Smooth muscle cell (in vitro differentiated cells): ENCODE data around the gene NOS3. TPM values are rescaled to one million over a fixed set of nuclear protein-coding genes. Genes with fewer than 3 reads are reported as not detected.

Experiments used
- DNase-seq: peaks from one replicate; lab custom pipeline; 2025; ENCODE audit not compliant: unreplicated experiment; lab: John Stamatoyannopoulos, UW
- H2AFZ ChIP-seq: fragments of 200-600 bp; sonication (generic); 2 replicates; pipeline ENCODE4 v1.6.0; 2016; ENCODE audit warnings: antibody characterized with exemption, low read depth, mild to moderate bottlenecking
- H3F3A ChIP-seq: fragments of 200-600 bp; sonication (generic); 2 replicates; pipeline ENCODE4 v1.6.0; 2017; ENCODE audit warnings: antibody characterized with exemption, low read depth
- H3K27ac ChIP-seq: fragments of 200-600 bp; sonication (generic); 2 replicates; pipeline ENCODE4 v1.5.1; 2016; ENCODE audit warnings: low read depth, mild to moderate bottlenecking
- H3K27me3 ChIP-seq: fragments of 200-600 bp; sonication (generic); 2 replicates; pipeline ENCODE4 v1.6.1; 2016; ENCODE audit warnings: low read depth, mild to moderate bottlenecking
- H3K36me3 ChIP-seq: fragments of 200-600 bp; sonication (generic); 2 replicates; pipeline ENCODE4 v1.5.1; 2016; ENCODE audit warnings: low read depth
- H3K4me1 ChIP-seq: fragments of 200-600 bp; sonication (generic); 2 replicates; pipeline ENCODE4 v1.5.1; 2016; ENCODE audit warnings: low read depth
- H3K4me2 ChIP-seq: fragments of 200-600 bp; sonication (generic); 2 replicates; pipeline ENCODE4 v1.6.0; 2016; ENCODE audit warnings: mild to moderate bottlenecking
- H3K4me3 ChIP-seq: fragments of 200-600 bp; sonication (generic); 2 replicates; pipeline ENCODE4 v1.5.1; 2016; ENCODE audit warnings: mild to moderate bottlenecking
- H3K79me2 ChIP-seq: fragments of 200-600 bp; sonication (generic); 2 replicates; pipeline ENCODE4 v1.6.0; 2016; ENCODE audit warnings: low read depth, mild to moderate bottlenecking
- H3K9ac ChIP-seq: fragments of 200-600 bp; sonication (generic); 2 replicates; pipeline ENCODE4 v1.6.0; 2016; ENCODE audit warnings: low read depth
- H3K9me3 ChIP-seq: fragments of 200-600 bp; sonication (generic); replicated peaks from 2 replicates; pipeline ENCODE4 v1.5.1; 2016; ENCODE audit warnings: low read depth
- H4K20me1 ChIP-seq: fragments of 200-600 bp; sonication (generic); 2 replicates; pipeline ENCODE4 v1.6.0; 2016; ENCODE audit warnings: low read depth
- WGBS: methylation state at CpG from one replicate; pipeline ENCODE4 v1.1.7; 2016; ENCODE audit warnings: low lambda C conversion rate; 5-methylcytosine and 5-hydroxymethylcytosine counted together
- polyA plus RNA-seq: library from polyadenylated mRNA; unstranded; fragments of >200 nt; fragmentation: Nextera tagmentation; extraction: Ambion mirVana; gene quantifications from 2 replicates; pipeline ENCODE4 v1.2.1, GENCODE V29; 2016
- total RNA-seq: library from RNA; depleted of rRNA; stranded (reverse); fragments of >200 nt; gene quantifications from 2 replicates; pipeline ENCODE4 v1.2.3, GENCODE V29; 2014
- TF ChIP-seq, protein P1 (sequence below): fragments of 200-600 bp; sonication (generic); IDR thresholded peaks from 2 replicates; pipeline ENCODE4 v1.5.1; 2017; ENCODE audit warnings: borderline replicate concordance, mild to moderate bottlenecking, antibody characterized with exemption; ENCODE audit not compliant: insufficient read depth, poor library complexity, severe bottlenecking

Gene NOS3
- total and polyA plus RNA-seq, 2 experiments from 2014 or later: 3.4 to 11.7 TPM

DNA sequence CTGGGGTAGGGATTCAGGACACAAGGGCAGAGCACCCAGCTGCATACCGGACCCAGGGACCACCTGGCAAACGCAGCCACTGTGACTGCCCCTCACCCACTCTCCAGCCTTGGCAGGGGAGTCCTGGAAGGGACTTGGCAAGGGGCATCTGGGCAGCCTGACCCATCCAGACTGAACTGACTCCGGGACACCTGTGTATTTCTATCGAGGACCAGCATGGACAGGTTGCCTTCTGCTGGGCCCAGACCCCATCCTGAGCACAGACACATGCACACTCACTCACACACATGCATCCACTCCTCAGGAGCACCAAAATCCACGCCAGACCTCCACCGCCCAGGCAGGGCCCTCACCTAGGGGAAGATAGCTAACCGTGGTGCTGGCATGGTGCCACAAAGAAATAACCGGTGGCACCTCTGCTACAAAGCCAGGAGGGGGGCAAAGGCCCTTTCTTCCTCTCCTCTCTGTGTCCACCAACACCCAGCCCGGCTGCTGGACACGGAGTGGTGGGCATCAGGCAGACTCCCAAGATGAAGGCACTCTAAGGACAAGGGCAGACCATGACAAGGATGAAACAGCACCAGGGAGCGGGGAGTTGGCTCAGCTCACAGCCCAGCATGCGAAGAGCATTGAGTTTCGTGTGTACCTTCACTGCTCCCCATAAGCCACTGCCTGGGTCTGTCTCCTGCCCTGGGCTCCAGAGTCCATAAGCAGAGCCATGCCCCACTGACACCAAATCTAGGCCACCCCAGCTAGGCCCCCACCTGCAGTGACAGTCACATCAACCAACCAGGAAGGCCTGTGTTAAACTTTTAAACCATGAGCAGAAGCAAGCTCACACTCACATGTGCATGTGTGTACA, 48.0 kb upstream of the NOS3 start:
- Histone ChIP-seq H3K27ac (no peak overlapping the region), H2AFZ (no peak overlapping the region), H3F3A (peaks cover 3% of the 10 kb centered on the region), H3K4me2 (no peak overlapping the region), H3K27me3 (no peaks in the 10 kb centered on the region), H3K79me2 (no peaks in the 10 kb centered on the region), H3K9me3 (no peaks in the 10 kb centered on the region), H3K9ac (no peak overlapping the region), H3K4me3 (no peak overlapping the region), H3K36me3 (no peaks in the 10 kb centered on the region), H4K20me1 (no peaks in the 10 kb centered on the region), H3K4me1 (peaks cover 23% of the 10 kb centered on the region)
- WGBS: 93% methylated on average over 13 of the region's 13 CpGs
- no peak for DNase-seq
- TF ChIP-seq, protein P1, sequence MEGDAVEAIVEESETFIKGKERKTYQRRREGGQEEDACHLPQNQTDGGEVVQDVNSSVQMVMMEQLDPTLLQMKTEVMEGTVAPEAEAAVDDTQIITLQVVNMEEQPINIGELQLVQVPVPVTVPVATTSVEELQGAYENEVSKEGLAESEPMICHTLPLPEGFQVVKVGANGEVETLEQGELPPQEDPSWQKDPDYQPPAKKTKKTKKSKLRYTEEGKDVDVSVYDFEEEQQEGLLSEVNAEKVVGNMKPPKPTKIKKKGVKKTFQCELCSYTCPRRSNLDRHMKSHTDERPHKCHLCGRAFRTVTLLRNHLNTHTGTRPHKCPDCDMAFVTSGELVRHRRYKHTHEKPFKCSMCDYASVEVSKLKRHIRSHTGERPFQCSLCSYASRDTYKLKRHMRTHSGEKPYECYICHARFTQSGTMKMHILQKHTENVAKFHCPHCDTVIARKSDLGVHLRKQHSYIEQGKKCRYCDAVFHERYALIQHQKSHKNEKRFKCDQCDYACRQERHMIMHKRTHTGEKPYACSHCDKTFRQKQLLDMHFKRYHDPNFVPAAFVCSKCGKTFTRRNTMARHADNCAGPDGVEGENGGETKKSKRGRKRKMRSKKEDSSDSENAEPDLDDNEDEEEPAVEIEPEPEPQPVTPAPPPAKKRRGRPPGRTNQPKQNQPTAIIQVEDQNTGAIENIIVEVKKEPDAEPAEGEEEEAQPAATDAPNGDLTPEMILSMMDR: no peak

DNA sequence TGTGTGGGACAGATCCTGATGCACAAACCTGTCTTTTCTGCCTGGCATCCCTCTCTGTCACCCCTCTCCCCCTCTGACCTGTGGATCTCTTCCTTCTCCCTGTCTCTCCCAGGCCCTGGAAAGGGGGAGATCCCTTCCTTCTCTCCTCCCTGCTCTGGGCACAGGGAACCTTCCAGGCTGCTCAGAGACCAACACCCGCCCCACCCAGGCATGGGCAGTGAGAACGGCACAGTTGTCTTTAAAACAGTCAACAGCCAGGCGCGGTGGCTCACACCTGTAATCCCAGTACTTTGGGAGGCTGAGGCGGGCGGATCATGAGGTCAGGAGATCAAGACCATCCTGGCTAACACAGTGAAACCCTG, 47.4 kb upstream of the NOS3 start:
- Histone ChIP-seq H3K4me3 (no peak overlapping the region), H2AFZ (no peak overlapping the region), H4K20me1 (no peaks in the 10 kb centered on the region), H3K27ac (no peak overlapping the region), H3K9ac (no peak overlapping the region), H3K4me1 (peaks cover 26% of the 10 kb centered on the region), H3K27me3 (no peaks in the 10 kb centered on the region), H3K9me3 (no peaks in the 10 kb centered on the region), H3K36me3 (no peaks in the 10 kb centered on the region), H3K4me2 (no peak overlapping the region), H3F3A (peaks cover 3% of the 10 kb centered on the region), H3K79me2 (no peaks in the 10 kb centered on the region)
- no peak for DNase-seq
- WGBS: 95% methylated on average over 6 of the region's 6 CpGs
- TF ChIP-seq, protein P1: no peak

DNA sequence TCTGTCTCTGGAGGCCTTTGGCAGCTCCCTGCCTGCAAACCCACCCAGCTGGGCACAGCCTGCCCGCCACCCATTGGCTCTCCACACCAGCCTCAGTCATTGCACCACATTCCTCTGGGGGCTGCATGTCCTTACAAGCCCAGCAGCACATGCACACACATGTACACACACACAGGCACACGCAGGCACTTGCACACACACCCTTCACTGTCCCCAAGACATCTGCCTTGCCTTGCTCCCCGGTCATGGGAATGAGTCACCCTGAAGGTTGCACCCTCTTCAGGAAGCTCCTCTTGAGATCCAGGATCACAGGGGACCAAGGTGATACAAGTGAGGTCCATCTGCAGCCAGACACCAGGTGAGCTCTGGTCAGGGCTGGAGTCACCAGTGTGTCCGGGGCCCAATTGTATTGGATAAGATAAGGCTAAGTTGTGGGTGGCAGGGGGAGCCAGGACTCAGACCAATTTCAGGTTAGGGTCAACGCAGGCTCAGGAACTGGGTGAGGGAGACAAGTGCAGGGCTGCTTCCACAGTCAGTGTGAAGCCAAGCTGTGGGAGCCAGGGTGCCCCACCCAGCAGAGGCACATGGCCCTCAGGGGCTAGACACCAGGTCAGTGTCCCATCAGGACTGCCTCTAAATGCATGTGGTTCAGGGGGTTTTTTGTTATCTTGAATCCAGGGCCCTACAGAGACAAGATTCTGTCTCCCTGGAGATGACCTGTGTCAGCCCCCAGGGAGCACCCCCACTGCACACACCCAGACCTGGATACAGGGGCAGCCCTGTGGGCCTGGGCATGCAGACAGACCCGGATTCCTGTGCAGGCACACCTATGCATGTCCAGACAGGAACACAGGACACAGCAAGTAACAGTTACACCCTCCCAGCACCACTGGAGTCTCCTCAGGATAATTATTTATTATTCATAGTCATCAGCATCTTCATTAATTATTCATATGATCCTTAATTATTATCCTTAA, 46.5 kb upstream of the NOS3 start:
- Histone ChIP-seq H3K4me2 (peak overlapping the region; percentile 65), H3K27ac (peak overlapping the region; percentile 82), H3K9ac (no peak overlapping the region), H3K4me1 (peaks cover 33% of the 10 kb centered on the region), H3K79me2 (no peaks in the 10 kb centered on the region), H3K36me3 (no peaks in the 10 kb centered on the region), H2AFZ (no peak overlapping the region), H4K20me1 (no peaks in the 10 kb centered on the region), H3F3A (no peaks in the 10 kb centered on the region), H3K27me3 (no peaks in the 10 kb centered on the region), H3K9me3 (no peaks in the 10 kb centered on the region), H3K4me3 (no peak overlapping the region)
- TF ChIP-seq, protein P1: no peak
- no peak for DNase-seq
- 84% methylated on average over 6 of the region's 6 CpGs for WGBS
